Measurements from ENCODE around the gene KNDC1.

DNA sequence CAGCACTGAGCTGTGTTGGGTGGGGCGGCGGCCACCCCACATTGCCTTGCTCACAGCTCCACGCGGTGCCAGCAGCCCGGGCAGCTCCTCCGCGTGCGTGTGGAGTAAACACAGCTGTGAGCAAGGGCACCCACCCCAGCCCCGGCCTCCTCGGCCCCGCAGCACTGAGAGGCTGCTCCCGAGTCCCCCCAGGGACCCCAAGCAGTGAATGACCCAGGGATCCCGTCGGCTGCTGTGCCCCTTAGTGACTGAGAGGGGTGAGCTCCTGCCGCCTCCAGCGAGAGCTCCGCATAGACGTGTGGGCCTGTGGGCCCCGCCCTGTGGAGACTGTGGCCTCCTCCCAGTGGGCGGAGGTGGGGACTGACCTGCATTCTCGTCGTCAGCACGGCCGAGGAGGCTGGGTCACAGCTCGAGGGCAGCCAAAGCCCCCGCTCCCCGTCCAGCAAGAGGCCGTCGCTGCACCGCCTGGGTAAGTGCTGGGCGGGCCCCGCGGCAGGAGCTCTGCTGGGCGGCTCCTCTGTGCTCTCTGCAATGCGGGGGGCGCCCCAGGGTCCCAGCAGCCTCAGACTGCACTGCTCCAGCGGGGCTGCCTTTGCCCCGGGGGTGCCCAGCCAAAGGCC is 40.1 kb downstream of the KNDC1 start:
- TF ChIP-seq, protein P1, sequence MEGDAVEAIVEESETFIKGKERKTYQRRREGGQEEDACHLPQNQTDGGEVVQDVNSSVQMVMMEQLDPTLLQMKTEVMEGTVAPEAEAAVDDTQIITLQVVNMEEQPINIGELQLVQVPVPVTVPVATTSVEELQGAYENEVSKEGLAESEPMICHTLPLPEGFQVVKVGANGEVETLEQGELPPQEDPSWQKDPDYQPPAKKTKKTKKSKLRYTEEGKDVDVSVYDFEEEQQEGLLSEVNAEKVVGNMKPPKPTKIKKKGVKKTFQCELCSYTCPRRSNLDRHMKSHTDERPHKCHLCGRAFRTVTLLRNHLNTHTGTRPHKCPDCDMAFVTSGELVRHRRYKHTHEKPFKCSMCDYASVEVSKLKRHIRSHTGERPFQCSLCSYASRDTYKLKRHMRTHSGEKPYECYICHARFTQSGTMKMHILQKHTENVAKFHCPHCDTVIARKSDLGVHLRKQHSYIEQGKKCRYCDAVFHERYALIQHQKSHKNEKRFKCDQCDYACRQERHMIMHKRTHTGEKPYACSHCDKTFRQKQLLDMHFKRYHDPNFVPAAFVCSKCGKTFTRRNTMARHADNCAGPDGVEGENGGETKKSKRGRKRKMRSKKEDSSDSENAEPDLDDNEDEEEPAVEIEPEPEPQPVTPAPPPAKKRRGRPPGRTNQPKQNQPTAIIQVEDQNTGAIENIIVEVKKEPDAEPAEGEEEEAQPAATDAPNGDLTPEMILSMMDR (IDR thresholded peaks at IDR 0.05), result no peak
- no peak for TF ChIP-seq POLR2A (IDR thresholded peaks at IDR 0.05)
